K562 (cell line): Measurements from ENCODE around the gene PPP1R14C. TPM values are rescaled to one million over a fixed set of nuclear protein-coding genes. Genes with fewer than 3 reads are reported as not detected.
A peak's percentile ranks its signal among the peaks of the same experiment; 100 is the strongest.

Experiments
- CBFA2T2 ChIP-seq: fragments of 450-650 bp; conservative IDR thresholded peaks from 2 replicates; pipeline ENCODE4 v1.6.1; 2017; ENCODE audit warnings: mild to moderate bottlenecking
- CHD1 ChIP-seq: fragments of 200-600 bp; sonication (generic); IDR thresholded peaks from one replicate; pipeline ENCODE4 v1.6.1; 2012; ENCODE audit warnings: mild to moderate bottlenecking, moderate library complexity, low read length, inconsistent platforms
- EZH2 ChIP-seq: IDR thresholded peaks from 2 replicates; pipeline ENCODE4 v1.6.1; 2012; ENCODE audit warnings: low read depth, mild to moderate bottlenecking, inconsistent platforms, low read length, borderline replicate concordance
- HIVEP1 ChIP-seq: fragments of 250-450 bp; sonication (Bioruptor Pico); IDR thresholded peaks from 2 replicates; pipeline ENCODE4 v1.4.0; 2020; ENCODE audit warnings: mild to moderate bottlenecking
- KDM2B ChIP-seq: fragments of 250-450 bp; sonication (Bioruptor Pico); IDR thresholded peaks from 2 replicates; pipeline ENCODE4 v1.8.0; 2021; ENCODE audit warnings: mild to moderate bottlenecking, moderate library complexity
- KLF6 ChIP-seq: fragments of 250-450 bp; sonication (Bioruptor Pico); IDR thresholded peaks from 2 replicates; pipeline ENCODE4 v1.4.0; 2020; ENCODE audit warnings: mild to moderate bottlenecking, moderate library complexity, borderline replicate concordance
- NCOA1 ChIP-seq: fragments of 450-650 bp; IDR thresholded peaks from 2 replicates; pipeline ENCODE4 v1.6.1; 2016; ENCODE audit warnings: low read depth
- NEUROD1 ChIP-seq: fragments of 150-350 bp; IDR thresholded peaks from 2 replicates; pipeline ENCODE4 v1.6.1; 2014; ENCODE audit warnings: borderline replicate concordance, low read length, low read depth; ENCODE audit not compliant: partially characterized antibody
- NR2C2 ChIP-seq, 2 experiments: fragments of 200-800 bp in 1 of 2; sonication (Bioruptor generic) in 1 of 2; sonication (generic) in 1 of 2; formaldehyde crosslinking in 1 of 2; IDR thresholded peaks; 2 replicates each; pipeline versions ENCODE4 v1.6.1 to v1.8.0; 2016 to 2022; ENCODE audit warnings: mild to moderate bottlenecking in 1 of 2, missing compliant biosample characterization in 1 of 2, missing genetic modification characterization in 1 of 2, missing genetic modification reagents in 1 of 2
- RFX5 ChIP-seq: IDR thresholded peaks from 2 replicates; pipeline ENCODE4 v1.6.1; 2011; ENCODE audit warnings: low read depth, mild to moderate bottlenecking, improper control_type of control experiment, low read length
- SMAD2 ChIP-seq: fragments of 150-350 bp; IDR thresholded peaks from 2 replicates; pipeline ENCODE4 v1.6.1; 2014; ENCODE audit warnings: low read depth, mild to moderate bottlenecking, low read length
- SUPT5H ChIP-seq: fragments of 450-650 bp; IDR thresholded peaks from 2 replicates; pipeline ENCODE4 v1.6.1; 2016
- TAF15 ChIP-seq: fragments of 200-400 bp; formaldehyde crosslinking; IDR thresholded peaks from 2 replicates; pipeline ENCODE4 v1.6.1; 2017; ENCODE audit warnings: mild to moderate bottlenecking, low read depth, low read length, moderate library complexity
- TAL1 ChIP-seq: fragments of 450-650 bp; IDR thresholded peaks from 2 replicates; pipeline ENCODE4 v1.6.1; 2016; ENCODE audit warnings: mild to moderate bottlenecking
- ZFX ChIP-seq: sonication (generic); formaldehyde crosslinking; IDR thresholded peaks from 2 replicates; pipeline ENCODE4 v1.8.0; 2022; ENCODE audit warnings: mild to moderate bottlenecking, missing genetic modification reagents, moderate library complexity
- ZNF212 ChIP-seq: fragments of 450-650 bp; formaldehyde crosslinking; IDR thresholded peaks from 2 replicates; pipeline ENCODE4 v1.4.0; 2020; ENCODE audit warnings: mild to moderate bottlenecking
- ZNF586 ChIP-seq: fragments of 450-650 bp; formaldehyde crosslinking; conservative IDR thresholded peaks from 2 replicates; pipeline ENCODE4 v1.4.0; 2020; ENCODE audit warnings: mild to moderate bottlenecking, moderate library complexity
- ZNF740 ChIP-seq, 3 experiments: fragments of 200-800 bp in 1 of 3; sonication (Bioruptor generic) in 1 of 3; sonication (generic) in 1 of 3; formaldehyde crosslinking in 1 of 3; IDR thresholded peaks; 2 replicates each; pipeline versions ENCODE4 v1.6.1 to v1.8.0; 2016 to 2022; ENCODE audit warnings: mild to moderate bottlenecking in 2 of 3, missing compliant biosample characterization in 2 of 3, missing genetic modification characterization in 2 of 3, missing genetic modification reagents in 1 of 3
- polyA plus RNA-seq, 8 experiments: library from polyadenylated mRNA; depleted of rRNA in 4 of 8; stranded (reverse) in 5 of 8; unstranded in 3 of 8; fragments of >200 nt; fragmentation: Nextera tagmentation in 2 of 8; fragmentation: Illumina TruSeq in 1 of 8; extraction: Ambion mirVana in 2 of 8; extraction: Trizol in 1 of 8; gene quantifications; 2 replicates each; pipeline versions ENCODE4 v1.2.1 to v1.2.3, GENCODE V29; 2011 to 2014; ENCODE audit warnings: inconsistent platforms in 1 of 8, missing spikeins in 1 of 8
- total RNA-seq, 7 experiments: library from RNA; depleted of rRNA in 6 of 7; stranded (reverse); fragments of >200 nt in 6 of 7; fragmentation: Illumina TruSeq in 2 of 7; extraction: Trizol in 2 of 7; gene quantifications; 2 replicates each; pipeline versions ENCODE4 v1.2.1 to v1.2.3, GENCODE V29; 2011 to 2021; ENCODE audit warnings: low replicate concordance in 1 of 7
- TF ChIP-seq, protein P1 (sequence below): fragments of 250-450 bp; sonication (Bioruptor Pico); IDR thresholded peaks from 2 replicates; pipeline ENCODE4 v1.5.0; 2021; ENCODE audit warnings: mild to moderate bottlenecking, borderline replicate concordance
- TF ChIP-seq, protein P2 (sequence below): sonication (generic); formaldehyde crosslinking; IDR thresholded peaks from 2 replicates; pipeline ENCODE4 v1.8.0; 2022; ENCODE audit warnings: missing genetic modification reagents, mild to moderate bottlenecking, borderline replicate concordance
- TF ChIP-seq, protein P3 (sequence below): sonication (generic); formaldehyde crosslinking; IDR thresholded peaks from 2 replicates; pipeline ENCODE4 v1.8.1; 2023; ENCODE audit warnings: mild to moderate bottlenecking, missing genetic modification reagents, moderate library complexity
- TF ChIP-seq, protein P4 (sequence below): fragments of 250-450 bp; sonication (Bioruptor Pico); IDR thresholded peaks from 2 replicates; pipeline ENCODE4 v1.5.0; 2021

The PPP1R14C gene
- total and polyA plus RNA-seq, 9 of the 15 experiments (the other 6 are each of a cell fraction or from before 2014, with no cell fraction given): 4.5 to 16.6 (median 11.9) TPM

DNA sequence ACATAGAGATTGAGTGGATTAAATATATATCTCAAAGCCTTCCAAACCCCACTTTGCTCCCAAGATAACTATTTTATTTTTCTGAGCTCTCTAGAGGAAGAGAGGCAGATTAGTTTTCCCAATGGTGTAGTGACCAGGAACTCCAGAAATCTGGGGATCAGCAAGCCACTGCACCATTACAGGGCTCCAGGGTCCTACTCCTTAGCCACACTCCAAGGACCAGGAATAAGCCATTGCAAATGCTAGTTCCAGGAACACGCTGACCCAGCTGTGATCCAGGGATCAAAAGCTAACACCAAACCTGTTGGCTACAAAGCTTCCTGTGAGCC is 128.3 kb downstream of the PPP1R14C start (continued):
- TF ChIP-seq, protein P1, sequence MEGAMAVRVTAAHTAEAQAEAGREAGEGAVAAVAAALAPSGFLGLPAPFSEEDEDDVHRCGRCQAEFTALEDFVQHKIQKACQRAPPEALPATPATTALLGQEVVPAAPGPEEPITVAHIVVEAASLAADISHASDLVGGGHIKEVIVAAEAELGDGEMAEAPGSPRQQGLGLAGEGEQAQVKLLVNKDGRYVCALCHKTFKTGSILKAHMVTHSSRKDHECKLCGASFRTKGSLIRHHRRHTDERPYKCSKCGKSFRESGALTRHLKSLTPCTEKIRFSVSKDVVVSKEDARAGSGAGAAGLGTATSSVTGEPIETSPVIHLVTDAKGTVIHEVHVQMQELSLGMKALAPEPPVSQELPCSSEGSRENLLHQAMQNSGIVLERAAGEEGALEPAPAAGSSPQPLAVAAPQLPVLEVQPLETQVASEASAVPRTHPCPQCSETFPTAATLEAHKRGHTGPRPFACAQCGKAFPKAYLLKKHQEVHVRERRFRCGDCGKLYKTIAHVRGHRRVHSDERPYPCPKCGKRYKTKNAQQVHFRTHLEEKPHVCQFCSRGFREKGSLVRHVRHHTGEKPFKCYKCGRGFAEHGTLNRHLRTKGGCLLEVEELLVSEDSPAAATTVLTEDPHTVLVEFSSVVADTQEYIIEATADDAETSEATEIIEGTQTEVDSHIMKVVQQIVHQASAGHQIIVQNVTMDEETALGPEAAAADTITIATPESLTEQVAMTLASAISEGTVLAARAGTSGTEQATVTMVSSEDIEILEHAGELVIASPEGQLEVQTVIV (CRISPR knock-in tag): no peak
- TF ChIP-seq NR2C2 (CRISPR knock-in tag; IDR thresholded peaks at IDR 0.05) (no peak), NR2C2 (tag; IDR thresholded peaks at IDR 0.05) (no peak), ZFX (CRISPR knock-in tag) (peak; percentile 31; the same call in 1 of the 2 replicates), NCOA1 (no peak), NEUROD1 (no peak), EZH2 (no peak), ZNF740 (CRISPR knock-in tag; IDR thresholded peaks at IDR 0.05) (no peak), ZNF740 (tag; IDR thresholded peaks at IDR 0.05) (peak in 1 of 2 experiments; percentile 60; a peak in 1 of 4 replicates), TAL1 (no peak), SUPT5H (no peak), HIVEP1 (CRISPR knock-in tag) (peak; percentile 21; the same call in 1 of the 2 replicates), RFX5 (no peak), CHD1 (no peak), TAF15 (no peak), SMAD2 (no peak), ZNF212 (CRISPR knock-in tag) (peak; percentile 60; the same call in 1 of the 2 replicates), KLF6 (CRISPR knock-in tag) (no peak), KDM2B (CRISPR knock-in tag) (no peak), CBFA2T2 (no peak), ZNF586 (CRISPR knock-in tag) (no peak)
- TF ChIP-seq, protein P2, sequence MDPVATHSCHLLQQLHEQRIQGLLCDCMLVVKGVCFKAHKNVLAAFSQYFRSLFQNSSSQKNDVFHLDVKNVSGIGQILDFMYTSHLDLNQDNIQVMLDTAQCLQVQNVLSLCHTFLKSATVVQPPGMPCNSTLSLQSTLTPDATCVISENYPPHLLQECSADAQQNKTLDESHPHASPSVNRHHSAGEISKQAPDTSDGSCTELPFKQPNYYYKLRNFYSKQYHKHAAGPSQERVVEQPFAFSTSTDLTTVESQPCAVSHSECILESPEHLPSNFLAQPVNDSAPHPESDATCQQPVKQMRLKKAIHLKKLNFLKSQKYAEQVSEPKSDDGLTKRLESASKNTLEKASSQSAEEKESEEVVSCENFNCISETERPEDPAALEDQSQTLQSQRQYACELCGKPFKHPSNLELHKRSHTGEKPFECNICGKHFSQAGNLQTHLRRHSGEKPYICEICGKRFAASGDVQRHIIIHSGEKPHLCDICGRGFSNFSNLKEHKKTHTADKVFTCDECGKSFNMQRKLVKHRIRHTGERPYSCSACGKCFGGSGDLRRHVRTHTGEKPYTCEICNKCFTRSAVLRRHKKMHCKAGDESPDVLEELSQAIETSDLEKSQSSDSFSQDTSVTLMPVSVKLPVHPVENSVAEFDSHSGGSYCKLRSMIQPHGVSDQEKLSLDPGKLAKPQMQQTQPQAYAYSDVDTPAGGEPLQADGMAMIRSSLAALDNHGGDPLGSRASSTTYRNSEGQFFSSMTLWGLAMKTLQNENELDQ (CRISPR knock-in tag): no peak
- TF ChIP-seq, protein P3, sequence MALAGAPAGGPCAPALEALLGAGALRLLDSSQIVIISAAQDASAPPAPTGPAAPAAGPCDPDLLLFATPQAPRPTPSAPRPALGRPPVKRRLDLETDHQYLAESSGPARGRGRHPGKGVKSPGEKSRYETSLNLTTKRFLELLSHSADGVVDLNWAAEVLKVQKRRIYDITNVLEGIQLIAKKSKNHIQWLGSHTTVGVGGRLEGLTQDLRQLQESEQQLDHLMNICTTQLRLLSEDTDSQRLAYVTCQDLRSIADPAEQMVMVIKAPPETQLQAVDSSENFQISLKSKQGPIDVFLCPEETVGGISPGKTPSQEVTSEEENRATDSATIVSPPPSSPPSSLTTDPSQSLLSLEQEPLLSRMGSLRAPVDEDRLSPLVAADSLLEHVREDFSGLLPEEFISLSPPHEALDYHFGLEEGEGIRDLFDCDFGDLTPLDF: no peak
- TF ChIP-seq, protein P4, sequence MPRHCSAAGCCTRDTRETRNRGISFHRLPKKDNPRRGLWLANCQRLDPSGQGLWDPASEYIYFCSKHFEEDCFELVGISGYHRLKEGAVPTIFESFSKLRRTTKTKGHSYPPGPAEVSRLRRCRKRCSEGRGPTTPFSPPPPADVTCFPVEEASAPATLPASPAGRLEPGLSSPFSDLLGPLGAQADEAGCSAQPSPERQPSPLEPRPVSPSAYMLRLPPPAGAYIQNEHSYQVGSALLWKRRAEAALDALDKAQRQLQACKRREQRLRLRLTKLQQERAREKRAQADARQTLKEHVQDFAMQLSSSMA (CRISPR knock-in tag): no peak
